NCI-H2227 treated with DMSO at 0.1 percent for 48 hours (cell line): ENCODE data around the gene TMEM259.
"Not testable (repeated sequence)": the region's sequence is repeated elsewhere in the genome, so short reads cannot be mapped to it uniquely, and the experiment has no call there.

Experiments used
- DNase-seq: peaks from one replicate; lab custom pipeline; 2025; lab: John Stamatoyannopoulos, UW

TMEM259 gene

GRCh38 chr19:1040476-1041271 lies 19.8 kb upstream of the TMEM259 start:
- DNase-seq, result peak; percentile 56

- peak; percentile 90 for DNase-seq
Observed at GRCh38 chr19:1039646-1040475, 18.9 kb upstream of the TMEM259 start, which contains the start of gene ABCA7. TSS of gene ABCA7 (plus strand) at chr19:1040107. CDS start at chr19:1041362, 1,255 bp downstream.

- DNase-seq, result no peak
Observed at GRCh38 chr19:1038978-1039645, 18.2 kb upstream of the TMEM259 start.

- DNase-seq, result no peak
Observed at GRCh38 chr19:1037621-1038064, 16.7 kb upstream of the TMEM259 start.

- DNase-seq, result no peak
Observed at GRCh38 chr19:1035998-1036621, 15.2 kb upstream of the TMEM259 start.

GRCh38 chr19:1032264-1032867 lies 11.4 kb upstream of the TMEM259 start:
- DNase-seq, result no peak

GRCh38 chr19:1028062-1028926 lies 7.4 kb upstream of the TMEM259 start:
- no peak for DNase-seq

GRCh38 chr19:1027650-1028061 lies 6.7 kb upstream of the TMEM259 start:
- no peak for DNase-seq

- no peak for DNase-seq
Observed at GRCh38 chr19:1026783-1027649, 6.1 kb upstream of the TMEM259 start.

- peak; percentile 5 for DNase-seq
Observed at GRCh38 chr19:1025960-1026782, 5.2 kb upstream of the TMEM259 start, which contains the start of gene CNN2. TSS of gene CNN2 (plus strand) at chr19:1026608. CDS start at chr19:1026662, 54 bp downstream.

- not testable (repeated sequence) for DNase-seq
Observed at GRCh38 chr19:1025080-1025479, 4.2 kb upstream of the TMEM259 start.

GRCh38 chr19:1023883-1024188 lies 2.9 kb upstream of the TMEM259 start:
- not testable (repeated sequence) for DNase-seq

- no peak for DNase-seq
Observed at GRCh38 chr19:1019980-1020867, 699 bp downstream of the TMEM259 start.

- no peak for DNase-seq
Observed at GRCh38 chr19:1019616-1019961, 1.3 kb downstream of the TMEM259 start.

- DNase-seq, result no peak
Observed at GRCh38 chr19:1018932-1019615, 1.8 kb downstream of the TMEM259 start.

- DNase-seq, result no peak
Observed at GRCh38 chr19:1018393-1018792, 2.5 kb downstream of the TMEM259 start.

- no peak for DNase-seq
Observed at GRCh38 chr19:1017906-1018305, 3.0 kb downstream of the TMEM259 start.
